ENCODE data around the gene WWC2. TPM values are rescaled to one million over a fixed set of nuclear protein-coding genes. Genes with fewer than 3 reads are reported as not detected.

WWC2 gene
- total RNA-seq, 1 experiment from 2014 or later, result 80.3 TPM

DNA sequence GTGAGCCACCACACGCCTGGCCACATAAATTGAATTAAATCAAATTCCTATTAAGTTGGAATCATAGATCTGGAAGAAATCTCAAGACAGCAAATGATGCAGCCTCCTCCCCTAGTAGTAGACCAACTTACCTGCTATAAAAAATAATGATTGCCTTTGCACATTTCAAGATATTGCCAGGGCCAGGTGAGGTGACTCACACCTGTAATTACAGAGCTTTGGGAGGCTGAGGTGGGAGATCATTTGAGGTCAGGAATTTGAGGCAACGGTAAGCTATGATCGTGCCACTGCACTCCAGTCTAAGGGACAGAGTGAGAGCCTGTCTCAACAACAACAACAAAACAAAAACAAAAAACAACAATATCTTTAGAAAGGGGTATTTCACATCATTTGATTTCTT, 17.0 kb upstream of the WWC2 start:
- no TSS peak for BruUV-seq (replicated peaks)
- H3K36me3 ChIP-seq (ENCODE audit: control insufficient read depth, insufficient read depth, low read length), result no peaks in the 10 kb centered on the region
- H3K27me3 ChIP-seq (ENCODE audit: control insufficient read depth, insufficient read depth, low read length), result no peaks in the 10 kb centered on the region
- intact Hi-C loops (cut with micrococcal nuclease; ENCODE audit: unreplicated experiment), result no loop called here
- no peak for DNase-seq (ENCODE audit: low read depth, low spot score)
- in situ Hi-C loops (cut with HindIII; ENCODE audit: low pct_unique_long_range_greater_than_20kb, low sequenced_read_pairs), result no loop called here
- H3K4me1 ChIP-seq (ENCODE audit: control insufficient read depth, insufficient read depth, low read length), result no peaks in the 10 kb centered on the region
- TF ChIP-seq POLR2AphosphoS5 (IDR thresholded peaks at IDR 0.05; ENCODE audit: low read depth, low read length), result no peak
- TF ChIP-seq SIN3A (IDR thresholded peaks at IDR 0.05; ENCODE audit: borderline replicate concordance, insufficient read depth, low read depth, low read length), result no peak
- no peak for TF ChIP-seq TCF7L2 (IDR thresholded peaks at IDR 0.05; ENCODE audit: low read depth, low read length)
- TF ChIP-seq, protein P1, sequence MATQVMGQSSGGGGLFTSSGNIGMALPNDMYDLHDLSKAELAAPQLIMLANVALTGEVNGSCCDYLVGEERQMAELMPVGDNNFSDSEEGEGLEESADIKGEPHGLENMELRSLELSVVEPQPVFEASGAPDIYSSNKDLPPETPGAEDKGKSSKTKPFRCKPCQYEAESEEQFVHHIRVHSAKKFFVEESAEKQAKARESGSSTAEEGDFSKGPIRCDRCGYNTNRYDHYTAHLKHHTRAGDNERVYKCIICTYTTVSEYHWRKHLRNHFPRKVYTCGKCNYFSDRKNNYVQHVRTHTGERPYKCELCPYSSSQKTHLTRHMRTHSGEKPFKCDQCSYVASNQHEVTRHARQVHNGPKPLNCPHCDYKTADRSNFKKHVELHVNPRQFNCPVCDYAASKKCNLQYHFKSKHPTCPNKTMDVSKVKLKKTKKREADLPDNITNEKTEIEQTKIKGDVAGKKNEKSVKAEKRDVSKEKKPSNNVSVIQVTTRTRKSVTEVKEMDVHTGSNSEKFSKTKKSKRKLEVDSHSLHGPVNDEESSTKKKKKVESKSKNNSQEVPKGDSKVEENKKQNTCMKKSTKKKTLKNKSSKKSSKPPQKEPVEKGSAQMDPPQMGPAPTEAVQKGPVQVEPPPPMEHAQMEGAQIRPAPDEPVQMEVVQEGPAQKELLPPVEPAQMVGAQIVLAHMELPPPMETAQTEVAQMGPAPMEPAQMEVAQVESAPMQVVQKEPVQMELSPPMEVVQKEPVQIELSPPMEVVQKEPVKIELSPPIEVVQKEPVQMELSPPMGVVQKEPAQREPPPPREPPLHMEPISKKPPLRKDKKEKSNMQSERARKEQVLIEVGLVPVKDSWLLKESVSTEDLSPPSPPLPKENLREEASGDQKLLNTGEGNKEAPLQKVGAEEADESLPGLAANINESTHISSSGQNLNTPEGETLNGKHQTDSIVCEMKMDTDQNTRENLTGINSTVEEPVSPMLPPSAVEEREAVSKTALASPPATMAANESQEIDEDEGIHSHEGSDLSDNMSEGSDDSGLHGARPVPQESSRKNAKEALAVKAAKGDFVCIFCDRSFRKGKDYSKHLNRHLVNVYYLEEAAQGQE (IDR thresholded peaks at IDR 0.05; ENCODE audit: insufficient read depth in 1 of 2, low read depth in 2 of 2, low read length in 1 of 2), result no peak
- TF ChIP-seq, protein P2, sequence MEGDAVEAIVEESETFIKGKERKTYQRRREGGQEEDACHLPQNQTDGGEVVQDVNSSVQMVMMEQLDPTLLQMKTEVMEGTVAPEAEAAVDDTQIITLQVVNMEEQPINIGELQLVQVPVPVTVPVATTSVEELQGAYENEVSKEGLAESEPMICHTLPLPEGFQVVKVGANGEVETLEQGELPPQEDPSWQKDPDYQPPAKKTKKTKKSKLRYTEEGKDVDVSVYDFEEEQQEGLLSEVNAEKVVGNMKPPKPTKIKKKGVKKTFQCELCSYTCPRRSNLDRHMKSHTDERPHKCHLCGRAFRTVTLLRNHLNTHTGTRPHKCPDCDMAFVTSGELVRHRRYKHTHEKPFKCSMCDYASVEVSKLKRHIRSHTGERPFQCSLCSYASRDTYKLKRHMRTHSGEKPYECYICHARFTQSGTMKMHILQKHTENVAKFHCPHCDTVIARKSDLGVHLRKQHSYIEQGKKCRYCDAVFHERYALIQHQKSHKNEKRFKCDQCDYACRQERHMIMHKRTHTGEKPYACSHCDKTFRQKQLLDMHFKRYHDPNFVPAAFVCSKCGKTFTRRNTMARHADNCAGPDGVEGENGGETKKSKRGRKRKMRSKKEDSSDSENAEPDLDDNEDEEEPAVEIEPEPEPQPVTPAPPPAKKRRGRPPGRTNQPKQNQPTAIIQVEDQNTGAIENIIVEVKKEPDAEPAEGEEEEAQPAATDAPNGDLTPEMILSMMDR (IDR thresholded peaks at IDR 0.05), result no peak
- H3K9me3 ChIP-seq (ENCODE audit: control insufficient read depth, insufficient read depth, low read depth, low read length), result no peaks in the 10 kb centered on the region
- POLR2A ChIA-PET, result no interaction called here
- CTCF ChIA-PET, result no interaction called here
- no peak for ATAC-seq
- H3K4me3 ChIP-seq (ENCODE audit: low read depth in 2 of 2, low read length in 2 of 2), result no peak overlapping the region
- no peak overlapping the region for H3K27ac ChIP-seq (ENCODE audit: low read length)

DNA sequence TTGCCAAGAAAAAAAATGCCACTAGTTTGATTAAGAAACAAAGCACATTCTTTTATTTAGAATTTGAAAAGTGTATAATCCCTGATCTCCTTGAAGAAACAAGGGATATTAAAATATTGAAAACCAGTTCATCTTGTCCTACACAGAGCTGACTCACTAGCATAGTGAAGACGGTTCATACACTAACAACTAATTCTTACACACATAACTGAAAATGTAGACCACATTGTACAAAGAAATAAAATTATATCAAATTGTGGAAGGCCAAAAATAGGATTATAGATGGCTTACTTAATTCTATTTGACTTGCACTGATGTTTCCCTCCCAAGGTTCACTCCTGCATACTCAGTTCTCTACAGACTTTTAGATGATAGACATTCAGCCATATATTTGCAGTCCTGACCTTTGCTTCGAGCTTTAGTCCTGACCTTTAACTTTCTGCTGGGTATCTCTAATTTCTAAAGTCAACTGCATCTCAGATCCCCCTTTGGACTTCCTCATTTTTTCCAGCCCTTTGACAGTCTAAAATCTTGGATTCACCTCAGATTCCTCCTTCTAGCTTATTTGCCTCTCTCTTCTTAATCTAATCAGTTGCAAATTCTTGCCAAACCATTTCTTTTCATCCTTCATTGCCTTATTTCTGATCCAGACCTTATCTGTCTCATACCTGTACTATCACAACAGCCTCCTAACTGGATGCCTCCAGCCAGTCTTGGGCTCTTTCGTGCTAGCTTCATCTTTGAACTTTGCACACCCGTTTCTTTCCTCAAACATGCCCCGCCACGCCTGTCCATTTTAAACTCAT, 4.5 kb upstream of the WWC2 start:
- Histone ChIP-seq H3K4me1 (ENCODE audit: control insufficient read depth, insufficient read depth, low read length) (peaks cover 6% of the 10 kb centered on the region; the same call in 1 of the 2 replicates), H3K27me3 (ENCODE audit: control insufficient read depth, insufficient read depth, low read length) (no peaks in the 10 kb centered on the region), H3K27ac (ENCODE audit: low read length) (no peak overlapping the region), H3K36me3 (ENCODE audit: control insufficient read depth, insufficient read depth, low read length) (no peaks in the 10 kb centered on the region), H3K9me3 (ENCODE audit: control insufficient read depth, insufficient read depth, low read depth, low read length) (no peaks in the 10 kb centered on the region), H3K4me3 (ENCODE audit: low read depth in 2 of 2, low read length in 2 of 2) (no peak overlapping the region)
- POLR2A ChIA-PET, result no interaction called here
- BruUV-seq (replicated peaks), result no TSS peak
- TF ChIP-seq TCF7L2 (IDR thresholded peaks at IDR 0.05; ENCODE audit: low read depth, low read length) (no peak), SIN3A (IDR thresholded peaks at IDR 0.05; ENCODE audit: borderline replicate concordance, insufficient read depth, low read depth, low read length) (no peak), POLR2AphosphoS5 (IDR thresholded peaks at IDR 0.05; ENCODE audit: low read depth, low read length) (no peak)
- TF ChIP-seq, protein P2 (IDR thresholded peaks at IDR 0.05), result no peak
- TF ChIP-seq, protein P1 (IDR thresholded peaks at IDR 0.05; ENCODE audit: insufficient read depth in 1 of 2, low read depth in 2 of 2, low read length in 1 of 2), result no peak
- no peak for ATAC-seq
- CTCF ChIA-PET, result no interaction called here
- intact Hi-C loops (cut with micrococcal nuclease; ENCODE audit: unreplicated experiment) (no loop called here), in situ Hi-C loops (cut with HindIII; ENCODE audit: low pct_unique_long_range_greater_than_20kb, low sequenced_read_pairs) (no loop called here)
- DNase-seq (ENCODE audit: low read depth, low spot score), result no peak
